Stimulated activated CD4-positive, alpha-beta T cell treated with anti-CD3 and anti-CD28 coated beads, TNF-alpha, amount 100 ng/mL, for 4 hours (primary cell): ENCODE results near the gene ZNF398.

Experiments
- DNase-seq, 3 experiments: peaks; one replicate each; pipeline ENCODE4 v3.0.0-alpha.2; 2020; ENCODE audit warnings: low read depth in 3 of 3

Gene ZNF398

GRCh38 chr7:149147752-149148653, 750 bp downstream of the ZNF398 start:
- DNase-seq: peak; percentile 39 to 50 (median 41)

GRCh38 chr7:149150981-149151380, 3.7 kb downstream of the ZNF398 start:
- DNase-seq: no peak

DNA sequence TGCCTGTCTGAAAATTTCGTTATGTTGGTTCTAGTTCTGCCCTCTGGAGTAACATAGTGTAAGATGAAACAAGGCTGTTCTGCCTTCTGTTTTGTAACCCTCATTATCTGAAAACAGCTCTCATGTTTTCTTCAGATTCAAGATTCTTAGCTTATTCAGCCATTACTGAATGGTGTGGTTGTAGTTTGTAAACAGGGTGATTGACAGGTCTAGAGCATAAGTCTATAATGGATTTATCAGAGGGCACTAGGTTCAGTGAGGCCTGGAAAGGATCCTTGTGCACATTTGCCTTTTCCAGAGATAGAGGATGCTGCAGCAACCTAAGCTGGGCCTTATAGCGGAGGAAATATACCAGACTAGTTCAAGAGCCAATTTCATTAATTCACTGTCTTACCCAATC, 6.1 kb downstream of the ZNF398 start:
- DNase-seq: no peak

DNA sequence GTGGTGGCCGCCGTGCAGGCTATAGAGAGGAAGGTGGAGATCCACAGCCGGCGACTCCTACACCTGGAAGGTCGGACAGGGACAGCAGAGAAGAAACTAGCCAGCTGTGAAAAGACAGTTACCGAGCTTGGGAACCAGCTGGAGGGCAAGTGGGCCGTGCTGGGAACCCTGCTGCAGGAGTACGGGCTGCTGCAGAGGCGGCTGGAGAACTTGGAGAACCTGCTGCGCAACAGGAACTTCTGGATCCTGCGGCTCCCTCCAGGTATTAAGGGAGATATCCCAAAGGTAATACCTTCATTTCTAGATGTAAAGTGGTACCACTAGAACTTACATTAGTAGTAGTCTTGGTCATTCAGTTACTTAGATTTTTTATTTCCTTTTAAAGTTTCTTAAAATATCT, 6.8 kb downstream of the ZNF398 start:
- no peak for DNase-seq

DNA sequence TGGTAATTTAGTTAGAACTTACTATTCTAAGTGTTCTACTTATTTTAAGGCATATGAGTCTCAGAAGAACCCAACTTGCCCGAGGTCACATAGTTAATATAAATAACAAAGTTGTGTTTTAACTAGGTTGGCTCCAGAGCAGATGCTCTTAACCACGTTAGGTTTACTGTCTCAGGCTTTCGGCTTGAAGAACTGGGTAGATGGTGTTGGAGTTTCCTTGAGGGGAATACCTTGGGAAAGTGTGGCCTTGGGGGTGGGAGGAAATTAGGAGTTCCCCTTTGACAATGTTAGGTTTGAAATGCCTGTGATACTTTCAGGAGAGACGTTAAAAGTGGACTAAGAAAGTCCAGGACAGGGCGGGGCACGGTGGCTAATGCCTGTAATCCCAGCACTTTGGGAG, 9.6 kb downstream of the ZNF398 start:
- no peak for DNase-seq

GRCh38 chr7:149161241-149161848, 14.1 kb downstream of the ZNF398 start:
- no peak for DNase-seq

- DNase-seq: no peak
Observed at GRCh38 chr7:149166142-149166541, 18.9 kb downstream of the ZNF398 start.

- no peak for DNase-seq
Observed at GRCh38 chr7:149166630-149167352, 19.5 kb downstream of the ZNF398 start.

DNA sequence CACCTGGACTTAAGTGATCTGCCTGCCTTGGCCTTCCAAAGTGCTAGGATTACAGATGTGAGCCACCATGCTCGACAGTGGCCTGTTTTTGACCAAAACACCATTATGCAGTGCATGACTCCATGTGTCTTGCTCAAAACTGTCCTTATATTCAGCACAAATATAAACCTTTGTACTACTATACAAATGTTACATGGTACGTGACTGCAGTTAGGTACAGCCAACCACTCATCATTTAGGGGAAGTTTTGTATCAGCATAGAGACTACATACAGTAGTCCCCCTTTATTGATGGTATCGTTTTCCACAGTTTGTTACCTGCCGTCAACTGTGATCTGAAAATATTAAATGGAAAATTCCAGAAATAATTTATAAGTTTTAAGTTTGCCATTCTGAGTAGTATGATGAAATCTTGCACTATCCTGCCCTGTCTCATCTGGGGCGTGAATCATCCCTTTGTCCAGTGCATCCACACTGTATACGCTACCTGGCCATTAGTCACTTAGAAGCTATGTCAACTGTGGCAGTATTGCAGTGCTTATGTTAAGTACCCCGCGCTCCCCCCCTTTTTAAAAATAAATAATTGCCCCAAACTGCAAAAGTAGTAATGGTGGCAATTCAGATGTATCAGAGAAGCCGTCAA, 24.8 kb downstream of the ZNF398 start:
- no peak for DNase-seq

- DNase-seq: no peak
Observed at GRCh38 chr7:149172534-149172920, 25.3 kb downstream of the ZNF398 start.

DNA sequence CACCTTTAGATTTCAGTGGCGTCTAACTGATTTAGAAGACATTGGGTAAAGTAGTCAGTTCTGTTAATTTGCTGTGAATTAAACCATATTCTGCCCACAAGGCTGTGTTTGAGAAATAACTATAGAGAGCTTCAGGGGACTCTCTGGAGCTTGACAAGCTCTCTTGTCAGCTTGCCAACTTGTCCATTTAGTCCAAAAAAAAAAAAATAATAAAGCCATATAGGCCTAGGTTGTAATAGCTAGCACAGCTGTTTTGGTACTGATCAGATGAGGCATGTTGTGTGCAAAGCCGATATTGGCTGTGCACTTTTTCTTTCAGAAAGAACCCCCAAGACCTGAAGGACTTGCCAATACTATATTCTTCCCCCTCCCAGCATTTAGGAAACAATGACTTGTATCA, 27.9 kb downstream of the ZNF398 start:
- no peak for DNase-seq

DNA sequence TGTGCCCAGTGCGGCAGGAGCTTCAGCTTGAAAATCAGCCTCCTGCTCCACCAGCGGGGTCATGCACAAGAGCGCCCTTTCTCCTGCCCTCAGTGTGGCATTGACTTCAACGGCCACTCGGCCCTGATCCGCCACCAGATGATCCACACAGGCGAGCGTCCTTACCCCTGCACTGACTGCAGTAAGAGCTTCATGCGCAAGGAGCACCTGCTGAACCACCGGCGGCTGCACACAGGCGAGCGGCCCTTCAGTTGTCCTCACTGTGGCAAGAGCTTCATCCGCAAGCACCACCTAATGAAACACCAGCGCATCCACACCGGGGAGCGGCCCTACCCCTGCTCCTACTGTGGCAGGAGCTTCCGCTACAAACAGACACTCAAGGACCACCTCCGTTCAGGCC, 32.0 kb downstream of the ZNF398 start:
- DNase-seq: no peak

DNA sequence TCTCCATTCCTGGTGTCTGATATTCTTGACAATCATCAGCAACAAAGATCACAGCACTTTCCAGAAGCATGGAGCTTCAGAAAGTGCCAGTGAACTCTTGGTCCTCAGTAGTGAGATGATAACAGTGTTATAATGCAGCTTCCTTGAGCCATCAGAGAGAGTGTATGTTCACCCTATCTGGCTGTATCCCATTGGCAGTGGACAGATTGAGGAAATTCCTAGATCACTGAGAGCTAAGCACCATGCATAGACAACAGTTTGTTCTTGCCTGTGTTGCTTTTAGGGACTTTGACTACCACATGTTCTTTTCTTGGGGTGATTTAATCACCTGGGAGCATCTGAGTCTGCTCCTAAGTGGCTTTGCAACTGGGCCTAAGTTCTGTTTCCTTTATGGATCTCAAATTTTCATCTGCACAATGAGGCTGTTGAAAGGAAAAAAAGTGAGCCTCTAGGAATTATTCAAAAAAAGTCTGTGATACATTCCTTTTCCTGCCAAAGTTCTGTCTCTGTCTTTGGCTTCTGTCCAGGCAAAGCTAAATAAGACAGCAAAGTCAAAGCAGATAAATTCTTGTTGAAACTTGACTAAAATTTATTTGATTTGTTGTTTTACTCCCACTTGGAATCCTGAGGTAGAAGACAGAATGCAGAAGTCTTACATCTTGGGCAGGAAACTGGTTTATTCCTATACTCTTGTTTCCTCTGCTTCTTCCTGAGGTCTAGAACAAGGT, 33.6 kb downstream of the ZNF398 start:
- no peak for DNase-seq

- no peak for DNase-seq
Observed at GRCh38 chr7:149181450-149181790, 34.2 kb downstream of the ZNF398 start.

GRCh38 chr7:149184274-149184673, 37.0 kb downstream of the ZNF398 start:
- no peak for DNase-seq

DNA sequence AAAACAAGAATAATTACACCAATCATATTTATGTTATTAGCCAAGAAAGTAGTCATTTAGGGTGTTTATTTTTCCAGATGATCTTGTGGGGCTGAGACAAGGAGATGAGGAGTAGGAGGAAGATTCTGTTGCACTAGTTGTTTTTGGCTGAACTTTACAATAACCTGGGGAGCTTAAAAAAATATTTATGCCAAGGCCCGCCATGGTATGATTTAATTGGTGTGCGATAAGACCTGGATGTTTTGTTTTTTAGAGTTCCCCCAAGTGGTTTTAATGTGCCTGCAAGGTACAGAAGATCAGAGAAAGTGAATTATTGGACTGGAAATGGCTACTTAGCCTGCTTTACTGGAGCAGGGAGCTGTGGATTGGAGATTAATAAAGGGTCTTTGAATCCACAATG, 41.0 kb downstream of the ZNF398 start:
- DNase-seq: no peak

GRCh38 chr7:149188637-149189259, 41.5 kb downstream of the ZNF398 start:
- no peak for DNase-seq

DNA sequence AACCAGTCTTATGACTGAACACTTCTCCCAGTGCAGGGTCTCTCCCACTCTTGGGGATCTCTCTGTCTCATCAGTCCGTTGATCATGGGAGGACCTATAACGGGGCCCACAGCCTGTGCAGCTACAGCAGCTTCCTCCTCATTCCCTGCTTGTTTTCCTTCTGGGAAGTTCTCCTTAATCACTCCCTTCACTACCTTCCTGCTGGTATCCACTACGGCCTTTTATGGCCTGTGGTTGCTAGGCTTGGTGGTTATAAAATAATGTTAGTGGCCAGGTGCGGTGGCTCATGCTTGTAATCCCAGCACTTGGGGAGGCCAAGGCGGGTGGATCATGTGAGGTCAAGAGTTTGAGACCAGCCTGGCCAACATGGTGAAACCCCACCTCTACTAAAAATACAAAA, 44.6 kb downstream of the ZNF398 start:
- DNase-seq: no peak

DNA sequence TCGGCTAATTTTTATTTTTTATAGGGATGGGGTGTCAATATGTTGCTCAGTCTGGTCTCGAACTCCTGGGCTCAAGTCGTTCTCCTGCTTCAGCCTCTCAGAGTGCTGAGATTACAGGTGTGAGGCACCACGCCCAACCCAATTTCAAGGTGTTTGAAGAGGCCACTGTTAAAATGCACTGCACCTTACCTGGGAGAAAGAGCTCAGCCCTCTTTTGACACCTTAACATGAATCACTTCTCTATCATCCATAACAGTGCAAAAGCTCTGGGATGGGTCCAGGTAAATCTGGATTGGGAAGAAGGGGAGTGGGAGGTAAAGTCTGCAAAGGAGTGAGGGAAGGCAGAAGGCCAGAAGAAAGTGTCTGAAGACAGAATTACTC, 47.5 kb downstream of the ZNF398 start:
- DNase-seq: no peak

DNA sequence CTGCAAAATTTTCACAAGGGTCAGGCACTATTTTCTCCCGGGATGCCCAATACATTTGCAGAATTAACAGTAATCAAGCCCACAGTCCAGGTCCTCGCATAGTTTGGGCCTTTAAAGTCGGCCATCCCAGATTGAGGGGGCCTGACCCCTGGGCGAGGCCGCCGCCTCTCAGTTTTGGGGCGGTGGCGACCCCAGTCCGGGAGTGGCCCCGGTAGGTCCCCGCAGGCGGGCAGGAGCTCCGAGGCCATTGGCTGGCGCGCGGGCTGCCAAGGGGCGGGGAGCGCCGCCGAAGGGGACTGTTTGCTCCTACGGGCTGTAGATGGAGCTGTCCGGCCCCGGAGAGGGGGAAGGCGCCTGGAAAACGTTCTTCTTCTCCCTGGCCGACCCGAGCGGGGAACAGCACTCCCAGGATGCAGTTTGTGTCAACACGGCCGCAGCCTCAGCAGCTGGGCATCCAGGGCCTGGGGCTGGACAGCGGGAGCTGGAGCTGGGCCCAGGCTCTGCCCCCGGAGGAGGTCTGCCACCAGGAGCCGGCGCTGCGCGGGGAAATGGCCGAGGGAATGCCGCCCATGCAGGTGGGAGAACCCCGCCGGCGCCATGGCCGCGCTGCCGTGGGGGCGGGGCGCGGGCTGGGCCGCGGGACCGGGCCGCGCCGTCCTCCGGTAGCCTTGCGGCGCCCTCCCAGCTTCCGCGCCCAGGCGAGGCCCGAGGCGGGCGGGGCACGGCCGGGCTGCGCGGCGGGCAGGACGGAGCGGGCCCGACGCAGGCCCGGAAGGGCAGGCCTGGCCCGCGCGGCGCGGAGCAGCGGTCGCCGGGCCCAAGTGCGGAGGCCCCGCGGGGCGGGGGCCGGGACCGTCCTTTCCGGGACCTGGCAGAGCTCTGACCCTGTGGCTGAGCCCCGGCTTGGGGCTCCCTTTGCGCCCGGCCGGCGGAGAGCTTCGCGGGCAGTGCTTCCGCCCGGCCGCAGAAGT, 48.2 kb downstream of the ZNF398 start, which contains the start of gene ZNF282:
Gene ZNF282 (plus strand): TSS at position 367 of the 971 bp plus-strand sequence. CDS start 44 bp downstream, at position 411.
- DNase-seq: peak; percentile 32 to 52 (median 41)
